HepG2 (cell line): ENCODE results near the gene AP3B2. TPM values are rescaled to one million over a fixed set of nuclear protein-coding genes. Genes with fewer than 3 reads are reported as not detected.
A peak's percentile ranks its signal among the peaks of the same experiment; 100 is the strongest.

Experiments
- ADNP ChIP-seq: sonication (generic); formaldehyde crosslinking; IDR thresholded peaks from 2 replicates; pipeline ENCODE4 v1.4.0; 2020; ENCODE audit warnings: missing genetic modification reagents
- BATF2 ChIP-seq: sonication (generic); formaldehyde crosslinking; IDR thresholded peaks from 2 replicates; pipeline ENCODE4 v1.8.0; 2022; ENCODE audit warnings: mild to moderate bottlenecking, missing genetic modification reagents, moderate library complexity
- CTCF ChIP-seq: sonication (generic); formaldehyde crosslinking; IDR thresholded peaks from 2 replicates; pipeline ENCODE4 v1.5.0; 2020; ENCODE audit warnings: mild to moderate bottlenecking, missing genetic modification reagents, moderate library complexity
- FOXC1 ChIP-seq: sonication (generic); formaldehyde crosslinking; IDR thresholded peaks from 2 replicates; pipeline ENCODE4 v1.8.0; 2022; ENCODE audit warnings: mild to moderate bottlenecking, missing genetic modification reagents, borderline replicate concordance
- HDAC6 ChIP-seq: fragments of 200-600 bp; sonication (generic); IDR thresholded peaks from 2 replicates; pipeline ENCODE4 v1.7.0; 2017; ENCODE audit warnings: mild to moderate bottlenecking, antibody characterized with exemption, low read length, low read depth
- HIC2 ChIP-seq: sonication (generic); formaldehyde crosslinking; IDR thresholded peaks from 2 replicates; pipeline ENCODE4 v1.9.0; 2022; ENCODE audit warnings: low read depth, missing genetic modification reagents
- KDM5A ChIP-seq: fragments of 200-600 bp; sonication (generic); IDR thresholded peaks from 2 replicates; pipeline ENCODE4 v1.7.0; 2018; ENCODE audit warnings: antibody characterized with exemption, mild to moderate bottlenecking, low read length, borderline replicate concordance
- KLF11 ChIP-seq: IDR thresholded peaks from 2 replicates; pipeline ENCODE4 v1.6.1; 2016; ENCODE audit warnings: missing compliant biosample characterization
- KLF13 ChIP-seq: sonication (generic); formaldehyde crosslinking; IDR thresholded peaks from 2 replicates; pipeline ENCODE4 v1.4.0; 2020; ENCODE audit warnings: mild to moderate bottlenecking, missing genetic modification reagents
- KLF15 ChIP-seq: sonication (generic); formaldehyde crosslinking; IDR thresholded peaks from 2 replicates; pipeline ENCODE4 v1.8.1; 2023; ENCODE audit warnings: borderline replicate concordance, mild to moderate bottlenecking, inconsistent platforms, missing genetic modification reagents, mixed read lengths
- MIER2 ChIP-seq: IDR thresholded peaks from 2 replicates; pipeline ENCODE4 v1.6.1; 2016; ENCODE audit warnings: missing biosample characterization, missing genetic modification reagents
- NFIB ChIP-seq: sonication (generic); formaldehyde crosslinking; IDR thresholded peaks from 2 replicates; pipeline ENCODE4 v1.9.0; 2021; ENCODE audit warnings: missing genetic modification reagents, mild to moderate bottlenecking, borderline replicate concordance
- POLR2AphosphoS2 ChIP-seq: IDR thresholded peaks from 2 replicates; pipeline ENCODE4 v1.6.1; 2011; ENCODE audit warnings: low read depth, low read length, improper control_type of control experiment
- RBFOX2 ChIP-seq: fragments of 200-400 bp; formaldehyde crosslinking; IDR thresholded peaks from 2 replicates; pipeline ENCODE4 v1.6.1; 2017; ENCODE audit warnings: low read depth, mild to moderate bottlenecking, low read length
- REXO4 ChIP-seq: sonication (generic); formaldehyde crosslinking; IDR thresholded peaks from 2 replicates; pipeline ENCODE4 v1.8.0; 2022; ENCODE audit warnings: missing genetic modification reagents, mild to moderate bottlenecking, borderline replicate concordance
- THRA ChIP-seq: sonication (generic); formaldehyde crosslinking; IDR thresholded peaks from 2 replicates; pipeline ENCODE4 v1.4.0; 2020; ENCODE audit warnings: missing genetic modification reagents, borderline replicate concordance
- WIZ ChIP-seq: sonication (generic); formaldehyde crosslinking; IDR thresholded peaks from 2 replicates; pipeline ENCODE4 v1.5.1; 2020; ENCODE audit warnings: mild to moderate bottlenecking, missing genetic modification reagents
- ZFY ChIP-seq: sonication (generic); formaldehyde crosslinking; IDR thresholded peaks from 2 replicates; pipeline ENCODE4 v1.4.0; 2020; ENCODE audit warnings: missing genetic modification reagents
- ZMAT5 ChIP-seq: sonication (generic); formaldehyde crosslinking; IDR thresholded peaks from 2 replicates; pipeline ENCODE4 v1.5.0; 2020; ENCODE audit warnings: mild to moderate bottlenecking, low read depth, missing genetic modification reagents, borderline replicate concordance
- ZNF101 ChIP-seq: sonication (generic); formaldehyde crosslinking; IDR thresholded peaks from 2 replicates; pipeline ENCODE4 v1.4.0; 2020; ENCODE audit warnings: mild to moderate bottlenecking, low read depth, missing genetic modification reagents, borderline replicate concordance
- ZNF501 ChIP-seq: sonication (generic); formaldehyde crosslinking; IDR thresholded peaks from 2 replicates; pipeline ENCODE4 v1.5.1; 2020; ENCODE audit warnings: mild to moderate bottlenecking, moderate library complexity, missing genetic modification reagents
- ZNF562 ChIP-seq: sonication (generic); formaldehyde crosslinking; IDR thresholded peaks from 2 replicates; pipeline ENCODE4 v1.8.0; 2022; ENCODE audit warnings: missing genetic modification reagents, borderline replicate concordance
- ZNF670 ChIP-seq: sonication (generic); formaldehyde crosslinking; IDR thresholded peaks from 2 replicates; pipeline ENCODE4 v1.8.0; 2022; ENCODE audit warnings: mild to moderate bottlenecking, missing genetic modification reagents, borderline replicate concordance
- ZNF724P ChIP-seq: sonication (generic); formaldehyde crosslinking; IDR thresholded peaks from 2 replicates; pipeline ENCODE4 v1.8.0; 2022; ENCODE audit warnings: missing genetic modification reagents, borderline replicate concordance
- ZNF747 ChIP-seq: sonication (generic); formaldehyde crosslinking; IDR thresholded peaks from 2 replicates; pipeline ENCODE4 v1.8.1; 2023; ENCODE audit warnings: missing genetic modification reagents, mild to moderate bottlenecking, borderline replicate concordance
- ZNF816 ChIP-seq: sonication (generic); formaldehyde crosslinking; IDR thresholded peaks from 2 replicates; pipeline ENCODE4 v1.8.0; 2022; ENCODE audit warnings: missing genetic modification reagents, mild to moderate bottlenecking, borderline replicate concordance
- polyA plus RNA-seq, 8 experiments: library from polyadenylated mRNA; depleted of rRNA in 3 of 8; stranded (reverse) in 7 of 8; unstranded in 1 of 8; fragments of >200 nt; fragmentation: Illumina TruSeq in 4 of 8; extraction: Trizol in 4 of 8; gene quantifications; 2 replicates each; pipeline versions ENCODE4 v1.2.1 to v1.2.3, GENCODE V29; 2011 to 2016; ENCODE audit warnings: low read depth in 4 of 8, missing spikeins in 1 of 8, mixed read lengths in 1 of 8; ENCODE audit not compliant: insufficient read depth in 1 of 8
- total RNA-seq, 5 experiments: library from RNA; depleted of rRNA; stranded (reverse); fragments of >200 nt; fragmentation: Illumina TruSeq; extraction: Trizol; gene quantifications; 2 replicates each; pipeline ENCODE4 v1.2.3, GENCODE V29; 2016; ENCODE audit warnings: low read depth in 1 of 5

The AP3B2 gene
- total and polyA plus RNA-seq, 2 of the 13 experiments (the other 11 are each of a cell fraction or from before 2014, with no cell fraction given) = not detected

GRCh38 chr15:82750831-82751180 lies 41.1 kb upstream of the AP3B2 start (continued):
- TF ChIP-seq KLF15 (CRISPR knock-in tag) = no peak
- peak; percentile 9; the same call in 1 of the 2 replicates for TF ChIP-seq ZFY (CRISPR knock-in tag)
- no peak for TF ChIP-seq REXO4 (CRISPR knock-in tag)
- TF ChIP-seq ZNF724P = no peak
- TF ChIP-seq RBFOX2 = no peak
- no peak for TF ChIP-seq MIER2 (CRISPR knock-in tag)
- TF ChIP-seq ADNP (CRISPR knock-in tag) = no peak
- no peak for TF ChIP-seq KLF11 (CRISPR knock-in tag)
- TF ChIP-seq HDAC6 = no peak
- TF ChIP-seq CTCF = no peak
- no peak for TF ChIP-seq ZNF670
- 0 out of 2 replicates have a peak, but pooled peaks have one; percentile 17 for TF ChIP-seq ZNF816 (CRISPR knock-in tag)
- no peak for TF ChIP-seq BATF2
- no peak for TF ChIP-seq THRA (CRISPR knock-in tag)
- TF ChIP-seq ZMAT5 (CRISPR knock-in tag) = no peak
- TF ChIP-seq ZNF501 (CRISPR knock-in tag) = 0 out of 2 replicates have a peak, but pooled peaks have one; percentile 4
- no peak for TF ChIP-seq ZNF747 (CRISPR knock-in tag)
- TF ChIP-seq ZNF562 (CRISPR knock-in tag) = no peak
- no peak for TF ChIP-seq WIZ (CRISPR knock-in tag)
- TF ChIP-seq KDM5A = 0 out of 2 replicates have a peak, but pooled peaks have one; percentile 4
- TF ChIP-seq KLF13 (CRISPR knock-in tag) = no peak
- TF ChIP-seq FOXC1 (CRISPR knock-in tag) = no peak; the same call in 1 of the 2 replicates
- no peak for TF ChIP-seq HIC2 (CRISPR knock-in tag)
- no peak for TF ChIP-seq NFIB (CRISPR knock-in tag)
- no peak for TF ChIP-seq POLR2AphosphoS2
- no peak for TF ChIP-seq ZNF101 (CRISPR knock-in tag)
